T-helper 2 cell treated with Interferon-gamma antibody and Interleukin-4, amounts not matched to agents 5 μg/mL and 100 μg/mL, for 36 hours (primary cell): ENCODE measurements around the gene SRCIN1.
"Not testable (repeated sequence)": the region's sequence is repeated elsewhere in the genome, so short reads cannot be mapped to it uniquely, and the experiment has no call there.

ENCODE experiments used
- DNase-seq: peaks from one replicate; pipeline ENCODE4 v3.0.0; 2021; ENCODE audit warnings: low spot score
- H3K27ac Mint-ChIP-seq: one replicate; pipeline ENCODE4 v1.8.0; 2021; ENCODE audit warnings: mild to moderate bottlenecking, mixed read lengths
- H3K27me3 Mint-ChIP-seq: one replicate; pipeline ENCODE4 v1.8.0; 2021; ENCODE audit warnings: low read depth, mixed read lengths
- H3K36me3 Mint-ChIP-seq: one replicate; pipeline ENCODE4 v1.8.0; 2021; ENCODE audit warnings: low read depth, mixed read lengths
- H3K4me1 Mint-ChIP-seq: one replicate; pipeline ENCODE4 v1.8.0; 2021; ENCODE audit warnings: low read depth, mixed read lengths
- H3K4me3 Mint-ChIP-seq: one replicate; pipeline ENCODE4 v1.8.0; 2022; ENCODE audit warnings: mild to moderate bottlenecking, moderate library complexity, mixed read lengths
- H3K9me3 Mint-ChIP-seq: one replicate; pipeline ENCODE4 v1.8.0; 2021; ENCODE audit warnings: mixed read lengths

SRCIN1 gene

GRCh38 chr17:38489774-38490173 lies 116.0 kb downstream of the SRCIN1 start:
- not testable (repeated sequence) for H3K27ac Mint-ChIP-seq, H3K27me3 Mint-ChIP-seq, H3K4me3 Mint-ChIP-seq, H3K4me1 Mint-ChIP-seq, DNase-seq, H3K9me3 Mint-ChIP-seq, H3K36me3 Mint-ChIP-seq

DNA sequence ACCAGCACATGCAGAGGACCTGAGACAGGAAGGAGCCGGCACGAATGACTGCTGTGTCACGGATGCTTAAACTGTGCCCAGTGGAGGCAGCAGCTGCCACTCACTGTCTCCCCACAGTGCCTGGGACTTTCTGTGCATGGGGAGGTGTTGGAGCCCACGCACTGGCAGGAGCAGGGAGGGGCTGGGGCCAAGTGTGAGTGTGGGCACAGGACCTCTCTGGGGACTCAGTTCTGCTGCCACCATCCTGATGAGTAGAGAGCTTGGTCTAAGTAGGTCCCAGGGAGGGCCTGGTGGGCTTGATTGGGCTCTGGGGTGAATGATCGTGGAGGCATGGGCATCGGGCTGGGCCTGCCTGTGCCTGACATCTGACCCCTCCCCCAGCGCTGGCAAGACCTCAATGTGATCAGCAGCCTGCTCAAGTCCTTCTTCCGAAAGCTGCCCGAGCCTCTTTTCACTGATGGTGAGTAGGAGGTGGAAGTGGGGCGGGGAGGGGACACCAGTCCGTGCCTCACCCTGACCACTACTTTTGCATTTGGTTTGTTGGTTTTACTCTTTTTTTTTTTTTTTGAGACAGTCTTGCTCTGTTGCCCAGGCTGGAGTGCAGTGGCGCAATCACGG lies 120.0 kb downstream of the SRCIN1 start:
- not testable (repeated sequence) for H3K27me3 Mint-ChIP-seq, H3K4me3 Mint-ChIP-seq, H3K4me1 Mint-ChIP-seq, H3K36me3 Mint-ChIP-seq, H3K9me3 Mint-ChIP-seq, H3K27ac Mint-ChIP-seq, DNase-seq

DNA sequence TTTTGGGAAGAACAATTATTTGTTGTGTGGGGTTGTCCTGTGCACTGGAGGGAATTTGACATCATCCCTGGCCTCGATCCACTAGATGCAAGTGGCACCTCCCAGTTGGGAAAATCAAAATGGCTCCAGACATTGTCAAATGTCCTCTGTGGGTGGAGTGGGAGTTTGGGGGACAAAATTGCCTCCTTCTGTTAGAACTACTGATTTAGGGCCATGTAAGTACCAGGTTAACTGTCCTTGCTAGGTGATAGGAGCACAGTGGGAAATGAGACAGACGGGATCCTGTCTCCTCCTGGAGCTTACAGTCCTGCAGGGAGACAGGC lies 120.6 kb downstream of the SRCIN1 start:
- no peak for DNase-seq
- H3K27ac Mint-ChIP-seq: no peak overlapping the region
- H3K4me3 Mint-ChIP-seq: no peak overlapping the region
- H3K36me3 Mint-ChIP-seq: no peaks in the 10 kb centered on the region
- H3K4me1 Mint-ChIP-seq: peaks cover 6% of the 10 kb centered on the region
- no peaks in the 10 kb centered on the region for H3K9me3 Mint-ChIP-seq
- peaks cover 9% of the 10 kb centered on the region for H3K27me3 Mint-ChIP-seq

DNA sequence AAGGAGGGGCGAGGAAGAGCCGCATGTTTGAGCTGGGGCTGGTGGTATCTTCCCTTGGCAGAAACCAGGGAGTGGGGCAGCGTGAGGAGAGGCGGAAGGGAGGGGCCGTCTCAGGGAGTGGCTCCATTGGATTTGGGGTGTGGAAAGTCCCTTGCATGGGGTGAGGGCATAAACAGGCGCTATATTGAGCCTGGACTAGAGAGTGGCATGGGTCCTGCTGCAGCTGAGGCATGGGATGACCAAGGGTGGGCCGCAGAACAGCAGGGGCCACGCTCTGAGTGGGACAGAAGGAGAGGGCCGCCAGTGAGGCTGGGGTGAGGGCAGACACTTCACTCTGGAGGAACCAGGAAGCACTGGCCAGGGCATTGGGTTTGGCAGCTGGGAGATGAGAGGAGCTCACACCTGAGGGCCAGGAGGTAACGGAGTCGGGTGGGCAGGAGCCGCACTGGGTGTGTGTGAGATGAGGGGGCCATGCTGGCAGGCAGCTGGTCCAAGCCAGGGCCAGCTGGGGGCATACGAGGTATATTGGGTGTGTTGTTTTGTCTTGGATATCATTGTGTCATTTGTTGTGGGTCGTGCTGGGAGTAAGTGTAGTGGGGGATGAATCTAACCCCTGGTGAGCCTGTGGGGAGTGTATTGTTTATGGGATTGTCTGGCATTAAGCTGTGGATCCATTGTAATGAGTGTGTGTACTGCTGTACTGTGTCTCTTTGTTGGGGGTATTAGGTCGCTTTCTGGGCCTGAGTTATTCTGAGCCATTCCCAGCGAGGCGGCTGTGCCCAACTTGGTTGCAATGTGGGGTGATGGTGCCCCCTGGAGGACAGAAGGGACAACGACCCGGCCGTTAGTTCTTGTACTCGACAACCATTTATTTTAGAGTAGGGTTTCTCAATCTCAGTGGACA lies 121.3 kb downstream of the SRCIN1 start:
- H3K27me3 Mint-ChIP-seq, H3K4me1 Mint-ChIP-seq, H3K36me3 Mint-ChIP-seq, H3K9me3 Mint-ChIP-seq, H3K4me3 Mint-ChIP-seq, H3K27ac Mint-ChIP-seq: not testable (repeated sequence)
- peak; percentile 37 for DNase-seq

DNA sequence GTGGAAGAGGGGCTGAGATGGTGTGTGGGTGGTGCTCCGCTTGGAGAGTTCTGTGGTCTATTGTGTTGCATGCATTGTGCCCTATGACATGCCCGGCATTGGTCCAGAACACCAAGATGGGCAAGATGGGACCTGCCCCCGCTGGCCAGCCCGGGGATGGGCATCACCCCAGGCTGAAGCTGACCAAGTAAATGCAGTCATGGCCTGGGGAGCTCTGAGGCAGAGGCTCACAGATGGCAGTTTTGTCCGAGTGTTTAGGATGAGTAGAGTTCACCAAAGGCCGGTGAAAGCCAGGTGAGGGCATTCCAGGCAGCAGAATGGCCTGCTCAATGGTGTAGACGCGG lies 123.1 kb downstream of the SRCIN1 start:
- not testable (repeated sequence) for H3K36me3 Mint-ChIP-seq, H3K9me3 Mint-ChIP-seq, H3K4me1 Mint-ChIP-seq

GRCh38 chr17:38482039-38482699 lies 123.6 kb downstream of the SRCIN1 start:
- not testable (repeated sequence) for H3K36me3 Mint-ChIP-seq, H3K4me3 Mint-ChIP-seq, H3K9me3 Mint-ChIP-seq, H3K27me3 Mint-ChIP-seq, H3K4me1 Mint-ChIP-seq, H3K27ac Mint-ChIP-seq, DNase-seq

More for the DNA sequence above, 123.1 kb downstream of the SRCIN1 start:
- not testable (repeated sequence) for DNase-seq, H3K27me3 Mint-ChIP-seq, H3K27ac Mint-ChIP-seq, H3K4me3 Mint-ChIP-seq
